Psoas muscle (tissue), 8 donors: ENCODE data around the gene ADAT1. TPM values are rescaled to one million over a fixed set of nuclear protein-coding genes. Genes with fewer than 3 reads are reported as not detected.
A peak's percentile ranks its signal among the peaks of the same experiment; 100 is the strongest.

Experiments used
- ATAC-seq, 4 donors: fragments of 200-7000 bp; cut with Tn5 transposase; one replicate each; pipeline ENCODE4 v1.9.1; 2020; ENCODE audit warnings: moderate library complexity in 3 of 4, mild to moderate bottlenecking in 2 of 4
- DNase-seq, 2 donors: peaks; one replicate each; pipeline ENCODE4 v3.0.0-alpha.2; 2020
- H3K27ac ChIP-seq: fragments of 200-600 bp; one replicate; pipeline ENCODE4 v1.8.0; 2022
- H3K27me3 ChIP-seq, 3 donors: fragments of 200-600 bp in 1 of 3; one replicate each; pipeline versions ENCODE4 v1.6.1 to v1.8.0; 2013 to 2022; ENCODE audit warnings: low read length in 2 of 3, mild to moderate bottlenecking in 2 of 3, moderate library complexity in 1 of 3; ENCODE audit not compliant: insufficient read depth in 3 of 3
- H3K36me3 ChIP-seq, 2 donors: fragments of 200-600 bp in 1 of 2; one replicate each; pipeline versions ENCODE4 v1.6.1 to v1.8.0; 2013 to 2022; ENCODE audit warnings: low read depth in 1 of 2, mild to moderate bottlenecking in 1 of 2, moderate library complexity in 1 of 2; ENCODE audit not compliant: insufficient read depth in 1 of 2
- H3K4me1 ChIP-seq: fragments of 200-600 bp; one replicate; pipeline ENCODE4 v1.8.0; 2022
- H3K4me3 ChIP-seq: fragments of 200-600 bp; one replicate; pipeline ENCODE4 v1.8.0; 2022; ENCODE audit warnings: mild to moderate bottlenecking
- H3K9me3 ChIP-seq: fragments of 200-600 bp; one replicate; pipeline ENCODE4 v1.8.0; 2022
- CTCF ChIP-seq: fragments of 200-600 bp; IDR thresholded peaks from one replicate; pipeline ENCODE4 v1.8.0; 2022; ENCODE audit warnings: antibody characterized with exemption
- WGBS, 3 donors: extraction: QIAGEN DNeasy Blood & Tissue Kit; methylation state at CpG; one replicate each; pipeline versions ENCODE4 v1.1.6 to v1.1.7; 2013; 5-methylcytosine and 5-hydroxymethylcytosine counted together
- intact Hi-C, 2 donors: fragments of 100-400 bp; cut with DNase I; formaldehyde crosslinking; loops; one replicate each; pipeline versions ENCODE4 v1.11.0 to v1.14.2; 2022
- long read RNA-seq, 2 donors: library from polyadenylated mRNA; unstranded; transcript quantifications; one replicate each; pipeline ENCODE4 v2.0.0, GENCODE V29; 2021
- polyA plus RNA-seq, 3 donors: library from polyadenylated mRNA; stranded (reverse); fragments of 200-250 nt; gene quantifications; one replicate each; pipeline ENCODE4 v1.2.3, GENCODE V29; 2013
- total RNA-seq, 4 donors: library from RNA; stranded (reverse); fragmentation: NEBNext Ultra II Directional in 2 of 4; extraction: Animal tissue kit (Norgen Biotek cat#: 25700) in 2 of 4; gene quantifications; one replicate each; pipeline versions ENCODE4 v1.2.1 to v1.2.4, GENCODE V29; 2021 to 2023
- donor health status: healthy with polysubstance abuse.
- donor health status: DM: no; HTN: no; CAD: no; lungs with moderate emphysema.
- donor health status: Bipolar disorder and iron deficiency.
- donor health status: healthy.
- donor health status: DM: yes; HTN: yes; CAD: no.
- donor health status: DM: no; HTN: no; CAD: no.
- donor health status: DM: no; HTN: no; CAD: no.
- donor health status: DM: yes; HTN: yes; CAD: no.

Gene ADAT1
- total RNA-seq (10 to 100 TPM; 15.6 to 25.3 (median 20.3) TPM), polyA plus RNA-seq (10 to 100 TPM in 2 of 3 donors, 1 to 10 TPM in 1; 6.9 to 26.1 (median 14.7) TPM)
- long read RNA-seq, donor 1, transcript ADAT1-201 (11 exons, 1,869 nt) = major isoform, 5 of 12 reads
- long read RNA-seq, donor 1, partial matches to known transcripts = 5 of 12 reads
- long read RNA-seq, donor 1, other reads (novel, unspliced or antisense) = 2 of 12 reads
- long read RNA-seq, donor 2, partial matches to known transcripts = 4 of 6 reads
- long read RNA-seq, donor 2, other reads (novel, unspliced or antisense) = 1 of 6 reads

GRCh38 chr16:75622761-75623605, at the start of gene ADAT1:
Gene ADAT1, minus strand, starts transcription at chr16:75623281. Its CDS starts 2,482 bp downstream, at chr16:75620799.
- H3K4me1 ChIP-seq = peaks cover 17% of the 10 kb centered on the region
- peak; percentile 98 to 99 for DNase-seq
- H3K27ac ChIP-seq = peak within 1 kb of the TSS; percentile 91
- intact Hi-C loops = loop anchor here (2.0 to 5.0 kb wide), 3 partner anchors 36 to 151 kb away; partner anchors contain the start of gene GABARAPL2 (in 1 of the 2)
- peaks cover 21 to 61% of the 10 kb centered on the region in 2 donors for H3K36me3 ChIP-seq
- TF ChIP-seq CTCF = no peak
- H3K27me3 ChIP-seq = no peaks in the 10 kb centered on the region
- H3K4me3 ChIP-seq = peak within 1 kb of the TSS; percentile 76
- ATAC-seq = peak; percentile 96 to 98 (median 97)
- WGBS, 3 donors = 0% methylated on average over 62 of the region's 62 CpGs
- H3K9me3 ChIP-seq = no peaks in the 10 kb centered on the region

GRCh38 chr16:75667503-75667902, 44.4 kb upstream of the ADAT1 start:
- no peaks in the 10 kb centered on the region for H3K9me3 ChIP-seq
- peaks cover 2% of the 10 kb centered on the region in 2 donors for H3K36me3 ChIP-seq
- H3K4me3 ChIP-seq = no peak overlapping the region
- ATAC-seq (no peak), DNase-seq (no peak)
- intact Hi-C loops = no loop called here
- no peak for TF ChIP-seq CTCF
- no peaks in the 10 kb centered on the region for H3K4me1 ChIP-seq
- H3K27me3 ChIP-seq = no peaks in the 10 kb centered on the region
- H3K27ac ChIP-seq = no peak overlapping the region

- no peaks in the 10 kb centered on the region for H3K4me1 ChIP-seq
- no peaks in the 10 kb centered on the region for H3K27me3 ChIP-seq
- H3K36me3 ChIP-seq = peaks cover 10 to 52% of the 10 kb centered on the region in 2 donors
- H3K4me3 ChIP-seq = no peak overlapping the region
- no peak overlapping the region for H3K27ac ChIP-seq
- 48 to 64% (median 51%) methylated on average over 4 of the region's 4 CpGs for WGBS, 3 donors
- DNase-seq (no peak), ATAC-seq (peak in 1 of 4 donors; percentile 8)
- intact Hi-C loops = no loop called here
- no peaks in the 10 kb centered on the region for H3K9me3 ChIP-seq
- TF ChIP-seq CTCF = no peak
Measured at GRCh38 chr16:75660726-75661302, 37.7 kb upstream of the ADAT1 start.

GRCh38 chr16:75660321-75660720, 37.2 kb upstream of the ADAT1 start:
- Histone ChIP-seq H3K27me3 (no peaks in the 10 kb centered on the region), H3K9me3 (no peaks in the 10 kb centered on the region), H3K36me3 (peaks cover 10 to 57% of the 10 kb centered on the region in 2 donors), H3K27ac (no peak overlapping the region), H3K4me3 (no peak overlapping the region), H3K4me1 (no peaks in the 10 kb centered on the region)
- no peak for TF ChIP-seq CTCF
- WGBS, 3 donors = 55 to 68% (median 57%) methylated on average over 6 of the region's 6 CpGs
- DNase-seq = no peak
- intact Hi-C loops = no loop called here
- peak in 3 of 4 donors; percentile 17 to 35 (median 19) for ATAC-seq
